SU-DHL-6 (cell line): Measurements from ENCODE around the gene CARD14.

ENCODE experiments used
- H2AFZ ChIP-seq: fragments of 200-600 bp; sonication (generic); 2 replicates; pipeline ENCODE4 v1.6.1; 2014; ENCODE audit warnings: low read depth, mild to moderate bottlenecking, moderate library complexity, mixed read lengths, antibody characterized with exemption, low read length; ENCODE audit not compliant: severe bottlenecking
- H3F3A ChIP-seq: fragments of 200-600 bp; shearing (Covaris generic); 2 replicates; pipeline ENCODE4 v1.6.0; 2016; ENCODE audit warnings: antibody characterized with exemption, mild to moderate bottlenecking; ENCODE audit not compliant: insufficient read depth
- H3K27ac ChIP-seq: fragments of 200-600 bp; sonication (generic); 2 replicates; pipeline ENCODE4 v1.5.1; 2016; ENCODE audit warnings: low read depth, mild to moderate bottlenecking, low read length, moderate library complexity, mixed read lengths
- H3K27me3 ChIP-seq: fragments of 200-600 bp; sonication (generic), shearing (Covaris generic); 2 replicates; pipeline ENCODE4 v1.6.0; 2014; ENCODE audit warnings: mild to moderate bottlenecking, low read length
- H3K36me3 ChIP-seq: fragments of 200-600 bp; sonication (generic); 2 replicates; pipeline ENCODE4 v1.6.1; 2014; ENCODE audit warnings: mild to moderate bottlenecking, low read length, mixed read lengths
- H3K4me2 ChIP-seq: fragments of 300-600, 200-600 bp; shearing (Covaris generic), sonication (generic); 2 replicates; pipeline ENCODE4 v1.6.0; 2014; ENCODE audit warnings: low read length, low read depth, mild to moderate bottlenecking; ENCODE audit not compliant: poor library complexity, severe bottlenecking
- H3K4me3 ChIP-seq: fragments of 200-600 bp; sonication (generic); 2 replicates; pipeline ENCODE4 v1.5.1; 2014; ENCODE audit warnings: antibody characterized with exemption, low read length, mild to moderate bottlenecking, mixed read lengths; ENCODE audit not compliant: insufficient read depth, poor library complexity, severe bottlenecking
- H3K79me2 ChIP-seq: fragments of 200-600 bp; sonication (generic); 2 replicates; pipeline ENCODE4 v1.6.1; 2014; ENCODE audit warnings: mild to moderate bottlenecking, low read length, moderate library complexity; ENCODE audit not compliant: insufficient read depth
- H3K9ac ChIP-seq: fragments of 200-600 bp; sonication (generic); 2 replicates; pipeline ENCODE4 v1.7.0; 2014; ENCODE audit warnings: mild to moderate bottlenecking, low read length
- H3K9me2 ChIP-seq: fragments of 200-600 bp; sonication (generic); replicated peaks from 2 replicates; pipeline ENCODE4 v1.6.1; 2014; ENCODE audit warnings: low read length; ENCODE audit not compliant: insufficient read depth
- H3K9me3 ChIP-seq: fragments of 200-600 bp; sonication (generic); 2 replicates; pipeline ENCODE4 v1.6.1; 2014; ENCODE audit warnings: low read length, mixed read lengths; ENCODE audit not compliant: insufficient read depth
- H4K20me1 ChIP-seq: fragments of 200-600 bp; sonication (generic); 2 replicates; pipeline ENCODE4 v1.6.1; 2014; ENCODE audit warnings: low read depth, mild to moderate bottlenecking, antibody characterized with exemption, low read length, moderate library complexity, mixed read lengths
- CTCF ChIP-seq: fragments of 200-600 bp; sonication (generic); IDR thresholded peaks from one replicate; pipeline ENCODE4 v1.5.1; 2017; ENCODE audit warnings: antibody characterized with exemption, mild to moderate bottlenecking, low read length, moderate library complexity; ENCODE audit not compliant: insufficient read depth, poor library complexity, severe bottlenecking
- EZH2phosphoT487 ChIP-seq: fragments of 200-600 bp; sonication (generic), shearing (Covaris generic); conservative IDR thresholded peaks from 2 replicates; pipeline ENCODE4 v1.6.1; 2018; ENCODE audit warnings: mild to moderate bottlenecking, antibody characterized with exemption, low read length, moderate library complexity, mixed read lengths

Gene CARD14

DNA sequence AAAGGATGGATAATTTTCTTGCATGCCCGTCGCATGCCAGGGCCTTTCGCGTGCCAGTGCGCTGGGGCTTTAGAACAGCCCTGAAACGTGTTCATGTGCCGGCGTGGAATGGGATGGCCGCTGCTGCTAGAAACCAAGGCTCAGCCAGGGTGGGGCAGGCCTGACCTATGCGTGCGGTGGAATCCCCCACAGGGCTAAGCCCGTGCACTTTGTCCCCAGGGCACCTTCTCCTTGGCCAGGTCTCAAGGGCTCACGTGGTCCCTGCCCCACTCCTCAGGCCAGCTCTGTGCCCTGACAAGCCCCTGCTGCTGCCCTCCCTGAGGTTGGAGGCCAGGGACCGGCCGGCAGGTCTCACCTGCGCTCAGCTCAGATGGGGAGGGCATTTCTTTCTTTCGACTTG, 77.7 kb downstream of the CARD14 start:
- no peaks in the 10 kb centered on the region for H3K36me3 ChIP-seq
- H3K9me2 ChIP-seq = no peaks in the 10 kb centered on the region
- no peaks in the 10 kb centered on the region for H3K79me2 ChIP-seq
- no peaks in the 10 kb centered on the region for H3K27me3 ChIP-seq
- H3K4me2 ChIP-seq = no peak overlapping the region
- no peaks in the 10 kb centered on the region for H4K20me1 ChIP-seq
- H2AFZ ChIP-seq = no peak overlapping the region
- no peak overlapping the region for H3K9ac ChIP-seq
- no peaks in the 10 kb centered on the region for H3K9me3 ChIP-seq
- TF ChIP-seq EZH2phosphoT487 = no peak
- TF ChIP-seq CTCF = no peak
- H3K27ac ChIP-seq = no peak overlapping the region
- no peak overlapping the region for H3K4me3 ChIP-seq
- no peaks in the 10 kb centered on the region for H3F3A ChIP-seq

- no peaks in the 10 kb centered on the region for H3K36me3 ChIP-seq
- H4K20me1 ChIP-seq = no peaks in the 10 kb centered on the region
- no peak overlapping the region for H3K27ac ChIP-seq
- no peaks in the 10 kb centered on the region for H3K9me3 ChIP-seq
- H3K9me2 ChIP-seq = no peaks in the 10 kb centered on the region
- H3K4me2 ChIP-seq = no peak overlapping the region
- TF ChIP-seq EZH2phosphoT487 (no peak), CTCF (no peak)
- no peaks in the 10 kb centered on the region for H3K27me3 ChIP-seq
- no peaks in the 10 kb centered on the region for H3F3A ChIP-seq
- no peak overlapping the region for H3K4me3 ChIP-seq
- H3K79me2 ChIP-seq = no peaks in the 10 kb centered on the region
- H2AFZ ChIP-seq = no peak overlapping the region
- no peak overlapping the region for H3K9ac ChIP-seq
These were observed 78.4 kb downstream of the CARD14 start for GRCh38 chr17:80248001-80248893.

GRCh38 chr17:80248894-80249710, 79.3 kb downstream of the CARD14 start:
- H3K36me3 ChIP-seq = no peaks in the 10 kb centered on the region

More at GRCh38 chr17:80248894-80249710, 79.3 kb downstream of the CARD14 start:
- H4K20me1 ChIP-seq = no peaks in the 10 kb centered on the region
- H3K4me3 ChIP-seq = no peak overlapping the region
- H3K9me2 ChIP-seq = no peaks in the 10 kb centered on the region
- H3K9me3 ChIP-seq = no peaks in the 10 kb centered on the region
- H3K79me2 ChIP-seq = no peaks in the 10 kb centered on the region
- H3F3A ChIP-seq = no peaks in the 10 kb centered on the region
- H3K9ac ChIP-seq = no peak overlapping the region
- H3K27me3 ChIP-seq = no peaks in the 10 kb centered on the region
- no peak overlapping the region for H2AFZ ChIP-seq
- H3K4me2 ChIP-seq = no peak overlapping the region
- H3K27ac ChIP-seq = no peak overlapping the region
- no peak for TF ChIP-seq EZH2phosphoT487
- TF ChIP-seq CTCF = no peak
